HepG2 (cell line): ENCODE measurements around the gene PCTP. TPM values are rescaled to one million over a fixed set of nuclear protein-coding genes. Genes with fewer than 3 reads are reported as not detected.

Experiments used
- ATAC-seq: fragments of 200-7000 bp; cut with Tn5 transposase; 3 replicates; pipeline ENCODE4 v1.9.1; 2020; ENCODE audit warnings: mild to moderate bottlenecking, moderate library complexity
- BruUV-seq: library from RNA; stranded (reverse); fragments of 400-500 nt; replicated peaks from 2 replicates; lab custom pipeline; 2021; lab: Mats Ljungman, UMichigan
- CTCF ChIA-PET: fragments of 300-600 bp; formaldehyde crosslinking; extraction: SDS; loops from one replicate; lab custom pipeline; 2021; ENCODE audit warnings: low total read pairs, inconsistent platforms, low intra/inter-chr PET ratio; lab: Yijun Ruan, JAX
- POLR2A ChIA-PET: fragments of 350-600 bp; sonication (Branson Sonifier 250); formaldehyde crosslinking; loops from one replicate; lab custom pipeline; 2020; ENCODE audit warnings: antibody characterized with exemption, inconsistent platforms; lab: Yijun Ruan, JAX
- DNase-seq: peaks from one replicate; pipeline ENCODE4 v3.0.0-alpha.2; 2015; ENCODE audit warnings: low spot score
- FAIRE-seq: peaks from 3 replicates; lab custom pipeline; 2011; peaks lifted over from hg19 to GRCh38; lab: Jason Lieb, UNC
- H2AFZ ChIP-seq: one replicate; pipeline ENCODE4 v1.6.1; 2011; ENCODE audit warnings: low read length, inconsistent platforms
- H3K27ac ChIP-seq: fragments of 300-600 bp; 3 replicates; pipeline ENCODE4 v1.8.0; 2011; ENCODE audit warnings: mixed run types, mild to moderate bottlenecking, mixed read lengths, low read length, inconsistent platforms; ENCODE audit not compliant: insufficient read depth; ENCODE audit errors: extremely low read length
- H3K27me3 ChIP-seq, 2 experiments: fragments of 200-600 bp in 1 of 2; 2 replicates in 1 of 2; 3 replicates in 1 of 2; pipeline versions ENCODE4 v1.6.0 to v1.8.0; 2011; ENCODE audit warnings: low read length in 2 of 2, mild to moderate bottlenecking in 2 of 2, moderate library complexity in 2 of 2, inconsistent platforms in 1 of 2; ENCODE audit not compliant: insufficient read depth in 2 of 2, control insufficient read depth in 1 of 2
- H3K36me3 ChIP-seq, 2 experiments: fragments of 200-600 bp in 1 of 2; replicated peaks in 1 of 2; 2 replicates in 1 of 2; 3 replicates in 1 of 2; pipeline versions ENCODE4 v1.5.1 to v1.8.0; 2011; ENCODE audit warnings: low read length in 2 of 2, inconsistent platforms in 1 of 2; ENCODE audit not compliant: insufficient read depth in 2 of 2, control insufficient read depth in 1 of 2
- H3K4me1 ChIP-seq: 2 replicates; pipeline ENCODE4 v1.5.1; 2012; ENCODE audit warnings: low read length, inconsistent platforms; ENCODE audit not compliant: insufficient read depth
- H3K4me2 ChIP-seq: 2 replicates; pipeline ENCODE4 v1.6.0; 2011; ENCODE audit warnings: low read depth, low read length, inconsistent platforms
- H3K4me3 ChIP-seq, 3 experiments: fragments of 200-600 bp in 1 of 3; sonication (generic), shearing (Covaris generic) in 1 of 3; replicated peaks in 1 of 3; 2 replicates each; pipeline ENCODE4 v1.5.1; 2011 to 2016; ENCODE audit warnings: low read length in 3 of 3, inconsistent platforms in 2 of 3, low read depth in 2 of 3, mild to moderate bottlenecking in 2 of 3, control low read depth in 1 of 3, mixed read lengths in 1 of 3; ENCODE audit not compliant: insufficient read depth in 1 of 3
- H3K79me2 ChIP-seq: one replicate; pipeline ENCODE4 v1.6.1; 2011; ENCODE audit warnings: low read length, inconsistent platforms; ENCODE audit not compliant: insufficient read depth
- H3K9ac ChIP-seq: 2 replicates; pipeline ENCODE4 v1.6.0; 2011; ENCODE audit warnings: mild to moderate bottlenecking, low read depth, low read length, inconsistent platforms; ENCODE audit not compliant: insufficient read depth
- H3K9me3 ChIP-seq: 2 replicates; pipeline ENCODE4 v1.5.1; 2012; ENCODE audit warnings: mild to moderate bottlenecking, low read length
- H4K20me1 ChIP-seq: 2 replicates; pipeline ENCODE4 v1.6.0; 2011; ENCODE audit warnings: inconsistent platforms, mild to moderate bottlenecking, low read length, moderate library complexity; ENCODE audit not compliant: insufficient read depth
- ELF3 ChIP-seq: IDR thresholded peaks from 2 replicates; pipeline ENCODE4 v1.6.1; 2016; ENCODE audit warnings: missing genetic modification reagents, missing compliant biosample characterization
- FLYWCH1 ChIP-seq: sonication (generic); formaldehyde crosslinking; IDR thresholded peaks from 2 replicates; pipeline ENCODE4 v1.8.1; 2023; ENCODE audit warnings: mild to moderate bottlenecking, missing genetic modification reagents
- FOXK1 ChIP-seq: sonication (generic); formaldehyde crosslinking; IDR thresholded peaks from 2 replicates; pipeline ENCODE4 v1.4.0; 2020; ENCODE audit warnings: low read depth, missing genetic modification reagents, borderline replicate concordance
- GATA4 ChIP-seq: sonication (generic); IDR thresholded peaks from 2 replicates; pipeline ENCODE4 v1.6.1; 2016; ENCODE audit warnings: antibody characterized with exemption, low read depth, borderline replicate concordance
- HNF4G ChIP-seq, 2 experiments: sonication (generic) in 1 of 2; formaldehyde crosslinking in 1 of 2; IDR thresholded peaks; 2 replicates each; pipeline versions ENCODE4 v1.4.0 to v1.6.1; 2011 to 2020; ENCODE audit warnings: borderline replicate concordance in 2 of 2, low read depth in 2 of 2, mild to moderate bottlenecking in 2 of 2, low read length in 1 of 2, missing genetic modification reagents in 1 of 2, moderate library complexity in 1 of 2
- JUNB ChIP-seq: sonication (generic); formaldehyde crosslinking; IDR thresholded peaks from 2 replicates; pipeline ENCODE4 v1.8.0; 2022; ENCODE audit warnings: missing genetic modification reagents, mild to moderate bottlenecking, borderline replicate concordance
- KDM5A ChIP-seq: fragments of 200-600 bp; sonication (generic); IDR thresholded peaks from 2 replicates; pipeline ENCODE4 v1.7.0; 2018; ENCODE audit warnings: antibody characterized with exemption, mild to moderate bottlenecking, low read length, borderline replicate concordance
- KLF9 ChIP-seq: IDR thresholded peaks from 2 replicates; pipeline ENCODE4 v1.6.1; 2016; ENCODE audit warnings: low read depth
- MAFF ChIP-seq: IDR thresholded peaks from 2 replicates; pipeline ENCODE4 v1.6.1; 2011; ENCODE audit warnings: low read depth, low read length, improper control_type of control experiment
- MBD4 ChIP-seq: IDR thresholded peaks from 2 replicates; pipeline ENCODE4 v1.6.1; 2012; ENCODE audit warnings: low read length, inconsistent platforms, borderline replicate concordance
- MIXL1 ChIP-seq: IDR thresholded peaks from 2 replicates; pipeline ENCODE4 v1.6.1; 2016
- NRL ChIP-seq: sonication (generic); formaldehyde crosslinking; IDR thresholded peaks from 2 replicates; pipeline ENCODE4 v1.5.0; 2020; ENCODE audit warnings: missing genetic modification reagents, mild to moderate bottlenecking, moderate library complexity, borderline replicate concordance
- STAG1 ChIP-seq: sonication (generic); formaldehyde crosslinking; IDR thresholded peaks from 2 replicates; pipeline ENCODE4 v1.4.0; 2020; ENCODE audit warnings: missing genetic modification reagents
- SUZ12 ChIP-seq: fragments of 150-350 bp; IDR thresholded peaks from 2 replicates; pipeline ENCODE4 v1.6.1; 2014; ENCODE audit warnings: low read depth, low read length
- XBP1 ChIP-seq: sonication (generic); formaldehyde crosslinking; IDR thresholded peaks from 2 replicates; pipeline ENCODE4 v1.5.0; 2020; ENCODE audit warnings: missing genetic modification reagents
- ZBTB44 ChIP-seq: sonication (generic); formaldehyde crosslinking; IDR thresholded peaks from 2 replicates; pipeline ENCODE4 v1.4.0; 2020; ENCODE audit warnings: missing genetic modification reagents
- ZFP36L2 ChIP-seq: sonication (generic); formaldehyde crosslinking; IDR thresholded peaks from 2 replicates; pipeline ENCODE4 v1.4.0; 2020; ENCODE audit warnings: missing genetic modification reagents
- ZNF367 ChIP-seq: sonication (generic); formaldehyde crosslinking; IDR thresholded peaks from 2 replicates; pipeline ENCODE4 v1.4.0; 2020; ENCODE audit warnings: missing genetic modification reagents, borderline replicate concordance
- ZNF737 ChIP-seq: sonication (generic); formaldehyde crosslinking; IDR thresholded peaks from 2 replicates; pipeline ENCODE4 v1.5.0; 2020; ENCODE audit warnings: missing genetic modification reagents, mild to moderate bottlenecking, borderline replicate concordance
- ZNF782 ChIP-seq: sonication (generic); formaldehyde crosslinking; IDR thresholded peaks from 2 replicates; pipeline ENCODE4 v1.4.0; 2020; ENCODE audit warnings: missing genetic modification reagents, mild to moderate bottlenecking, borderline replicate concordance
- WGBS: methylation state at CpG from one replicate; pipeline ENCODE4 v1.1.6; 2017; ENCODE audit warnings: low lambda C conversion rate; 5-methylcytosine and 5-hydroxymethylcytosine counted together
- in situ Hi-C: cut with HindIII; loops from 2 replicates; pipeline ENCODE4 v1.10.0; 2017; ENCODE audit warnings: low pct_unique_long_range_greater_than_20kb; ENCODE audit not compliant: extremely low pct_ligation_motif_present
- intact Hi-C: fragments of 100-400 bp; cut with micrococcal nuclease; formaldehyde crosslinking; loops from one replicate; pipeline ENCODE4 v1.10.0; 2022; ENCODE audit not compliant: unreplicated experiment
- polyA plus RNA-seq, 8 experiments: library from polyadenylated mRNA; depleted of rRNA in 3 of 8; stranded (reverse) in 7 of 8; unstranded in 1 of 8; fragments of >200 nt; fragmentation: Illumina TruSeq in 4 of 8; extraction: Trizol in 4 of 8; gene quantifications; 2 replicates each; pipeline versions ENCODE4 v1.2.1 to v1.2.3, GENCODE V29; 2011 to 2016; ENCODE audit warnings: low read depth in 4 of 8, missing spikeins in 1 of 8, mixed read lengths in 1 of 8; ENCODE audit not compliant: insufficient read depth in 1 of 8
- total RNA-seq, 5 experiments: library from RNA; depleted of rRNA; stranded (reverse); fragments of >200 nt; fragmentation: Illumina TruSeq; extraction: Trizol; gene quantifications; 2 replicates each; pipeline ENCODE4 v1.2.3, GENCODE V29; 2016; ENCODE audit warnings: low read depth in 1 of 5
- TF ChIP-seq, protein P1 (sequence below): sonication (generic); formaldehyde crosslinking; IDR thresholded peaks from 2 replicates; pipeline ENCODE4 v1.5.1; 2020; ENCODE audit warnings: mild to moderate bottlenecking, missing genetic modification reagents, moderate library complexity
- TF ChIP-seq, protein P2 (sequence below): sonication (generic); formaldehyde crosslinking; IDR thresholded peaks from 2 replicates; pipeline ENCODE4 v1.9.0; 2021; ENCODE audit warnings: missing genetic modification reagents, mild to moderate bottlenecking, borderline replicate concordance

PCTP gene
- total and polyA plus RNA-seq, 2 of the 13 experiments (the other 11 are each of a cell fraction or from before 2014, with no cell fraction given) = 37.1 to 50.7 TPM

DNA sequence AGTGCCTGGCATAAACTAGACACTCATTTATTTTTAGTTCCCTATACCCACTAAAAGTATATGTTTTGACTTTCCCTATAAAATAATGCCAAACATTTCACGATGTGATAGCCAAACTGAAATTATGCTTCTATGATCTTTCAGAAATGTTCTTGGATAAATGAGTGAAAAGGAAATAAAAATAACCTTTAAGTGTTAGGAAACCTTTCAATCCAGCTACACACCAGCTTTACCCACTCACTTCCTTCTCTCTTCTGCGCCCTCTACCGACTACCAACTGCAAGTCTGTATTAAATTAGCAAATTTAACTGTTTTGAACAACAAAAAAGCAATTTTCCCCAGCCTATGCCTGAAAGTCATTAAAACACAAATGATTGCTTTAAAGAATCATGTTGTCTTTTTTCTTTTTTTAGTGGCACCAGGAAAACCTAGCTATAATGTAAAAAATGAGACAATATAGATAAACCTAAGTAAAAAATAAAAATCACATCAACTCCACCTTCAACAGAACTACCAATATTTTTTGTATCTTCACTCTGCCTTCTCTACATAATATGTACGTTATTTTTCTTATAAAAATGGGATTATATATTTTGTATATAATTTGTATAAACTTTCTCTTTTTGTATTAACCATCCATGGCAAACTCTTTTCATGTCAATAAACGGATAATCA, 15.0 kb upstream of the PCTP start:
- BruUV-seq = no TSS peak
- POLR2A ChIA-PET = no interaction called here
- TF ChIP-seq HNF4G (IDR thresholded peaks at IDR 0.05; ENCODE audit: borderline replicate concordance, low read depth, low read length) (no peak), HNF4G (CRISPR knock-in tag; IDR thresholded peaks at IDR 0.05; ENCODE audit: borderline replicate concordance, low read depth) (no peak), ZNF737 (no peak), KLF9 (CRISPR knock-in tag) (no peak), GATA4 (no peak), FOXK1 (CRISPR knock-in tag) (no peak), ZNF782 (CRISPR knock-in tag) (no peak), NRL (CRISPR knock-in tag) (no peak), MBD4 (no peak), MAFF (no peak), XBP1 (CRISPR knock-in tag) (no peak), ELF3 (CRISPR knock-in tag) (peak; percentile 41; the same call in 1 of the 2 replicates), ZFP36L2 (no peak), SUZ12 (no peak), STAG1 (CRISPR knock-in tag) (peak; percentile 36; the same call in 1 of the 2 replicates), MIXL1 (no peak), FLYWCH1 (CRISPR knock-in tag) (no peak), JUNB (CRISPR knock-in tag) (no peak), ZNF367 (CRISPR knock-in tag) (no peak), ZBTB44 (CRISPR knock-in tag) (no peak), KDM5A (no peak)
- TF ChIP-seq, protein P1, sequence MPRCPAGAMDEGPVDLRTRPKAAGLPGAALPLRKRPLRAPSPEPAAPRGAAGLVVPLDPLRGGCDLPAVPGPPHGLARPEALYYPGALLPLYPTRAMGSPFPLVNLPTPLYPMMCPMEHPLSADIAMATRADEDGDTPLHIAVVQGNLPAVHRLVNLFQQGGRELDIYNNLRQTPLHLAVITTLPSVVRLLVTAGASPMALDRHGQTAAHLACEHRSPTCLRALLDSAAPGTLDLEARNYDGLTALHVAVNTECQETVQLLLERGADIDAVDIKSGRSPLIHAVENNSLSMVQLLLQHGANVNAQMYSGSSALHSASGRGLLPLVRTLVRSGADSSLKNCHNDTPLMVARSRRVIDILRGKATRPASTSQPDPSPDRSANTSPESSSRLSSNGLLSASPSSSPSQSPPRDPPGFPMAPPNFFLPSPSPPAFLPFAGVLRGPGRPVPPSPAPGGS (CRISPR knock-in tag) = no peak
- TF ChIP-seq, protein P2, sequence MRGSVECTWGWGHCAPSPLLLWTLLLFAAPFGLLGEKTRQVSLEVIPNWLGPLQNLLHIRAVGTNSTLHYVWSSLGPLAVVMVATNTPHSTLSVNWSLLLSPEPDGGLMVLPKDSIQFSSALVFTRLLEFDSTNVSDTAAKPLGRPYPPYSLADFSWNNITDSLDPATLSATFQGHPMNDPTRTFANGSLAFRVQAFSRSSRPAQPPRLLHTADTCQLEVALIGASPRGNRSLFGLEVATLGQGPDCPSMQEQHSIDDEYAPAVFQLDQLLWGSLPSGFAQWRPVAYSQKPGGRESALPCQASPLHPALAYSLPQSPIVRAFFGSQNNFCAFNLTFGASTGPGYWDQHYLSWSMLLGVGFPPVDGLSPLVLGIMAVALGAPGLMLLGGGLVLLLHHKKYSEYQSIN (CRISPR knock-in tag) = no peak

More for the DNA sequence above, 15.0 kb upstream of the PCTP start:
- Histone ChIP-seq H3K9ac (no peak overlapping the region), H3K27ac (no peak overlapping the region), H4K20me1 (no peaks in the 10 kb centered on the region), H3K79me2 (no peaks in the 10 kb centered on the region), H3K4me1 (peaks cover 11% of the 10 kb centered on the region), H3K27me3 (peaks cover 0 to 15% of the 10 kb centered on the region in 2 experiments; a peak in 1 of 5 replicates), H3K36me3 (no peaks in the 10 kb centered on the region), H3K4me2 (no peak overlapping the region), H3K4me3 (no peak overlapping the region), H3K9me3 (no peaks in the 10 kb centered on the region), H2AFZ (no peak overlapping the region)
- DNase-seq (peak; percentile 54), ATAC-seq (peak; percentile 74), FAIRE-seq (peak; percentile 47)
- 18% methylated on average over 5 of the region's 5 CpGs for WGBS
- intact Hi-C loops (loop anchor here (1.0 kb wide), 1 partner anchor 210 kb away; no protein-coding TSS in a partner anchor), in situ Hi-C loops (loop anchor here (5.0 kb wide), 1 partner anchor 36 kb away; no protein-coding TSS in a partner anchor)
- CTCF ChIA-PET = interaction anchor here (1.0 to 1.6 kb wide), 2 partner anchors 18 to 209 kb away, joined by 3 to 11 read pairs; no protein-coding TSS in a partner anchor
